K562 (cell line): ENCODE results near the gene UTS2R. TPM values are rescaled to one million over a fixed set of nuclear protein-coding genes. Genes with fewer than 3 reads are reported as not detected.

ENCODE experiments used
- HMG20A ChIP-seq: fragments of 450-650 bp; formaldehyde crosslinking; conservative IDR thresholded peaks from 2 replicates; pipeline ENCODE4 v1.4.0; 2020; ENCODE audit warnings: mild to moderate bottlenecking, mixed read lengths
- NR3C1 ChIP-seq: sonication (generic); formaldehyde crosslinking; IDR thresholded peaks from 2 replicates; pipeline ENCODE4 v1.8.1; 2022; ENCODE audit warnings: missing genetic modification reagents
- PHF20 ChIP-seq: fragments of 450-650 bp; IDR thresholded peaks from 2 replicates; pipeline ENCODE4 v1.6.1; 2018; ENCODE audit not compliant: partially characterized antibody
- U2AF1 ChIP-seq: fragments of 200-400 bp; formaldehyde crosslinking; optimal IDR thresholded peaks from 2 replicates; pipeline ENCODE3; 2017; ENCODE audit warnings: mild to moderate bottlenecking, low read depth, low read length, moderate library complexity
- ZBTB26 ChIP-seq: fragments of 450-650 bp; formaldehyde crosslinking; IDR thresholded peaks from 2 replicates; pipeline ENCODE4 v1.4.0; 2022; ENCODE audit warnings: missing genetic modification characterization
- ZBTB40 ChIP-seq, 2 experiments: fragments of 450-650 bp in 1 of 2; sonication (generic) in 1 of 2; formaldehyde crosslinking in 1 of 2; IDR thresholded peaks; 2 replicates each; pipeline versions ENCODE4 v1.7.1 to v1.9.0; 2016 to 2022; ENCODE audit warnings: inconsistent platforms in 1 of 2, mild to moderate bottlenecking in 1 of 2, missing genetic modification reagents in 1 of 2
- ZBTB8A ChIP-seq: fragments of 450-650 bp; IDR thresholded peaks from 2 replicates; pipeline ENCODE4 v1.6.1; 2018; ENCODE audit warnings: mild to moderate bottlenecking, moderate library complexity; ENCODE audit not compliant: partially characterized antibody
- ZNF431 ChIP-seq: sonication (generic); formaldehyde crosslinking; IDR thresholded peaks from 2 replicates; pipeline ENCODE4 v1.8.0; 2022; ENCODE audit warnings: mild to moderate bottlenecking, missing genetic modification reagents
- ZNF785 ChIP-seq: fragments of 250-450 bp; sonication (Bioruptor Pico); IDR thresholded peaks from 2 replicates; pipeline ENCODE4 v1.4.0; 2020; ENCODE audit warnings: mild to moderate bottlenecking
- polyA plus RNA-seq, 8 experiments: library from polyadenylated mRNA; depleted of rRNA in 4 of 8; stranded (reverse) in 5 of 8; unstranded in 3 of 8; fragments of >200 nt; fragmentation: Nextera tagmentation in 2 of 8; fragmentation: Illumina TruSeq in 1 of 8; extraction: Ambion mirVana in 2 of 8; extraction: Trizol in 1 of 8; gene quantifications; 2 replicates each; pipeline versions ENCODE4 v1.2.1 to v1.2.3, GENCODE V29; 2011 to 2014; ENCODE audit warnings: inconsistent platforms in 1 of 8, missing spikeins in 1 of 8
- total RNA-seq, 7 experiments: library from RNA; depleted of rRNA in 6 of 7; stranded (reverse); fragments of >200 nt in 6 of 7; fragmentation: Illumina TruSeq in 2 of 7; extraction: Trizol in 2 of 7; gene quantifications; 2 replicates each; pipeline versions ENCODE4 v1.2.1 to v1.2.3, GENCODE V29; 2011 to 2021; ENCODE audit warnings: low replicate concordance in 1 of 7

The UTS2R gene
- total and polyA plus RNA-seq, 9 of the 15 experiments (the other 6 are each of a cell fraction or from before 2014, with no cell fraction given): 0.22 TPM; not detected in 8

GRCh38 chr17:82391496-82392066, 20.0 kb downstream of the UTS2R start (continued):
- no peak for TF ChIP-seq ZBTB40 (IDR thresholded peaks at IDR 0.05)
- TF ChIP-seq ZBTB40 (CRISPR knock-in tag; IDR thresholded peaks at IDR 0.05): no peak
- no peak for TF ChIP-seq NR3C1 (CRISPR knock-in tag)
- no peak for TF ChIP-seq ZNF431 (CRISPR knock-in tag)
- no peak for TF ChIP-seq U2AF1
- no peak for TF ChIP-seq ZBTB8A
- no peak for TF ChIP-seq HMG20A (CRISPR knock-in tag)
- no peak for TF ChIP-seq ZBTB26 (CRISPR knock-in tag)
- TF ChIP-seq PHF20: no peak
- TF ChIP-seq ZNF785 (CRISPR knock-in tag): no peak
- TF ChIP-seq, all 486 proteins: peak for 0
